ENCODE data around the gene ARMH3.

Gene ARMH3

DNA sequence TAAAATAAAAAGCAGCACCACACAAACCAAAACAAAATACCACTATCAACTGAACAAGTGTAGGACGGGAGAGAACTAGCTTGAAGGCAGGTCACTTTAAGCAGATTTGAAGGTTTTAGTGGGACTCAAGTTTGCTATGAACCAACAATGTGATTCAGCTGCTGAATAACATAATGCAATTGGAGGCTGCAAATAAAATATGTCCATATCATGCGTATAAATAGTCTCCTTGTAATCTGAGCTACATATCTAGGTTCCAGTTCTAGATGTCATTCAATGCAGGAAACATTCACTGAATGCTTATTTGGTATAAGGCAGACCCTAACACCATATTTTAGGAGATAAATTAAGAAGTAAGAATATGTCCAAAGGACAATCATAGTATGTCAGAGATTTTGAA lies 130.9 kb downstream of the ARMH3 start:
- Histone ChIP-seq H3K4me3 (ENCODE audit: severe bottlenecking) (no peak overlapping the region), H3K36me3 (ENCODE audit: low read depth) (no peaks in the 10 kb centered on the region), H3K27ac (ENCODE audit: poor library complexity, severe bottlenecking) (no peak overlapping the region), H3K9me3 (ENCODE audit: severe bottlenecking) (no peaks in the 10 kb centered on the region), H3K4me1 (ENCODE audit: insufficient read depth, poor library complexity, severe bottlenecking) (no peaks in the 10 kb centered on the region), H3K27me3 (ENCODE audit: insufficient read depth, poor library complexity, severe bottlenecking) (no peaks in the 10 kb centered on the region)
- ATAC-seq (ENCODE audit: low read depth) (no peak), DNase-seq (ENCODE audit: low spot score) (no peak)
- TF ChIP-seq, protein P1, sequence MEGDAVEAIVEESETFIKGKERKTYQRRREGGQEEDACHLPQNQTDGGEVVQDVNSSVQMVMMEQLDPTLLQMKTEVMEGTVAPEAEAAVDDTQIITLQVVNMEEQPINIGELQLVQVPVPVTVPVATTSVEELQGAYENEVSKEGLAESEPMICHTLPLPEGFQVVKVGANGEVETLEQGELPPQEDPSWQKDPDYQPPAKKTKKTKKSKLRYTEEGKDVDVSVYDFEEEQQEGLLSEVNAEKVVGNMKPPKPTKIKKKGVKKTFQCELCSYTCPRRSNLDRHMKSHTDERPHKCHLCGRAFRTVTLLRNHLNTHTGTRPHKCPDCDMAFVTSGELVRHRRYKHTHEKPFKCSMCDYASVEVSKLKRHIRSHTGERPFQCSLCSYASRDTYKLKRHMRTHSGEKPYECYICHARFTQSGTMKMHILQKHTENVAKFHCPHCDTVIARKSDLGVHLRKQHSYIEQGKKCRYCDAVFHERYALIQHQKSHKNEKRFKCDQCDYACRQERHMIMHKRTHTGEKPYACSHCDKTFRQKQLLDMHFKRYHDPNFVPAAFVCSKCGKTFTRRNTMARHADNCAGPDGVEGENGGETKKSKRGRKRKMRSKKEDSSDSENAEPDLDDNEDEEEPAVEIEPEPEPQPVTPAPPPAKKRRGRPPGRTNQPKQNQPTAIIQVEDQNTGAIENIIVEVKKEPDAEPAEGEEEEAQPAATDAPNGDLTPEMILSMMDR (IDR thresholded peaks at IDR 0.05; ENCODE audit: poor library complexity, severe bottlenecking), result no peak

DNA sequence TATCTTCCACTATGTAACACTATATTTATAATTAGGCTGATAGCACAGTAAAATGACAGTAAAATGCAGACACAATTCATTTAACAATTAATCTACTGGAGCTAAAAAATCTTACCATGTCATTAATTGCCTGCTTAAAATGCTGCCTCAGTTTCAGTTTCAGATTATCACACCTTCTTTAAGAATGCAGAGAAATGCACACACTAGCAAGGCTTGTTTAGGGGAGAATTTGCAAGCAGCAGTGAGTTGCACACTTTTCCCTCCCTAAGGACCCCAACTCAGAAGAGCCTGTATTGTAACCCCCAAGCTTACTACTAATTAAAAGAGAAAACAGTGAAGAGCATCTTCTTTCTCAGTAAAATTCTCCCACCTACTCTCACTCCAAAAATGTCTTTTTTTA lies 132.7 kb downstream of the ARMH3 start:
- H3K27ac ChIP-seq (ENCODE audit: poor library complexity, severe bottlenecking), result no peak overlapping the region
- no peaks in the 10 kb centered on the region for H3K27me3 ChIP-seq (ENCODE audit: insufficient read depth, poor library complexity, severe bottlenecking)
- no peaks in the 10 kb centered on the region for H3K36me3 ChIP-seq (ENCODE audit: low read depth)
- H3K9me3 ChIP-seq (ENCODE audit: severe bottlenecking), result no peaks in the 10 kb centered on the region
- H3K4me1 ChIP-seq (ENCODE audit: insufficient read depth, poor library complexity, severe bottlenecking), result no peaks in the 10 kb centered on the region
- no peak for ATAC-seq (ENCODE audit: low read depth)
- no peak overlapping the region for H3K4me3 ChIP-seq (ENCODE audit: severe bottlenecking)
- TF ChIP-seq, protein P1 (IDR thresholded peaks at IDR 0.05; ENCODE audit: poor library complexity, severe bottlenecking), result no peak
- no peak for DNase-seq (ENCODE audit: low spot score)

- Histone ChIP-seq H3K4me1 (ENCODE audit: insufficient read depth, poor library complexity, severe bottlenecking) (no peaks in the 10 kb centered on the region), H3K4me3 (ENCODE audit: severe bottlenecking) (no peak overlapping the region), H3K27ac (ENCODE audit: poor library complexity, severe bottlenecking) (no peak overlapping the region), H3K36me3 (ENCODE audit: low read depth) (no peaks in the 10 kb centered on the region), H3K9me3 (ENCODE audit: severe bottlenecking) (no peaks in the 10 kb centered on the region), H3K27me3 (ENCODE audit: insufficient read depth, poor library complexity, severe bottlenecking) (no peaks in the 10 kb centered on the region)
- ATAC-seq (ENCODE audit: low read depth) (no peak), DNase-seq (ENCODE audit: low spot score) (no peak)
- TF ChIP-seq, protein P1 (IDR thresholded peaks at IDR 0.05; ENCODE audit: poor library complexity, severe bottlenecking), result no peak
Measured at GRCh38 chr10:101922846-101923245, 133.1 kb downstream of the ARMH3 start.

- TF ChIP-seq, protein P1 (IDR thresholded peaks at IDR 0.05; ENCODE audit: poor library complexity, severe bottlenecking), result no peak
- Histone ChIP-seq H3K4me3 (ENCODE audit: severe bottlenecking) (no peak overlapping the region), H3K4me1 (ENCODE audit: insufficient read depth, poor library complexity, severe bottlenecking) (no peaks in the 10 kb centered on the region), H3K27me3 (ENCODE audit: insufficient read depth, poor library complexity, severe bottlenecking) (no peaks in the 10 kb centered on the region), H3K27ac (ENCODE audit: poor library complexity, severe bottlenecking) (no peak overlapping the region), H3K9me3 (ENCODE audit: severe bottlenecking) (no peaks in the 10 kb centered on the region), H3K36me3 (ENCODE audit: low read depth) (no peaks in the 10 kb centered on the region)
- DNase-seq (ENCODE audit: low spot score) (no peak), ATAC-seq (ENCODE audit: low read depth) (no peak)
Measured at GRCh38 chr10:101920546-101920945, 135.4 kb downstream of the ARMH3 start.

GRCh38 chr10:101919026-101919770 lies 136.8 kb downstream of the ARMH3 start:
- H3K27ac ChIP-seq (ENCODE audit: poor library complexity, severe bottlenecking), result no peak overlapping the region
- H3K27me3 ChIP-seq (ENCODE audit: insufficient read depth, poor library complexity, severe bottlenecking), result no peaks in the 10 kb centered on the region
- no peaks in the 10 kb centered on the region for H3K4me1 ChIP-seq (ENCODE audit: insufficient read depth, poor library complexity, severe bottlenecking)
- DNase-seq (ENCODE audit: low spot score) (no peak), ATAC-seq (ENCODE audit: low read depth) (no peak)
- H3K4me3 ChIP-seq (ENCODE audit: severe bottlenecking), result no peak overlapping the region
- no peaks in the 10 kb centered on the region for H3K9me3 ChIP-seq (ENCODE audit: severe bottlenecking)
- TF ChIP-seq, protein P1 (IDR thresholded peaks at IDR 0.05; ENCODE audit: poor library complexity, severe bottlenecking), result no peak
- H3K36me3 ChIP-seq (ENCODE audit: low read depth), result no peaks in the 10 kb centered on the region

Data from RWPE2 (cell line).